Fibroblast of pulmonary artery (primary cell): Measurements from ENCODE around the gene NEDD4L.

Experiments
- DNase-seq: peaks from one replicate; pipeline ENCODE4 v3.0.0-alpha.2; 2010; ENCODE audit warnings: low read depth
- H3K4me3 ChIP-seq: replicated peaks from 2 replicates; pipeline ENCODE4 v1.5.1; 2011; ENCODE audit warnings: low read depth, mild to moderate bottlenecking, control low read depth, low read length, moderate library complexity
- CTCF ChIP-seq: IDR thresholded peaks from 2 replicates; pipeline ENCODE4 v1.5.1; 2011; ENCODE audit warnings: mild to moderate bottlenecking, control low read depth, low read length, inconsistent platforms; ENCODE audit errors: missing control alignments

NEDD4L gene

GRCh38 chr18:58253871-58254270, 209.8 kb downstream of the NEDD4L start:
- TF ChIP-seq CTCF: no peak
- no peak overlapping the region for H3K4me3 ChIP-seq
- no peak for DNase-seq

GRCh38 chr18:58254873-58255511, 211.0 kb downstream of the NEDD4L start:
- H3K4me3 ChIP-seq: no peak overlapping the region
- TF ChIP-seq CTCF: no peak
- DNase-seq: no peak

GRCh38 chr18:58255701-58256311, 211.8 kb downstream of the NEDD4L start:
- DNase-seq: no peak
- no peak overlapping the region for H3K4me3 ChIP-seq
- TF ChIP-seq CTCF: no peak

GRCh38 chr18:58256316-58257080, 212.5 kb downstream of the NEDD4L start:
- H3K4me3 ChIP-seq: no peak overlapping the region
- no peak for DNase-seq
- TF ChIP-seq CTCF: no peak

- TF ChIP-seq CTCF: no peak
- DNase-seq: no peak
- no peak overlapping the region for H3K4me3 ChIP-seq
Observed at GRCh38 chr18:58257461-58257860, 213.4 kb downstream of the NEDD4L start.

GRCh38 chr18:58258692-58259342, 214.8 kb downstream of the NEDD4L start:
- no peak overlapping the region for H3K4me3 ChIP-seq
- no peak for DNase-seq
- TF ChIP-seq CTCF: no peak
